Measurements from ENCODE around the gene DUSP8. TPM values are rescaled to one million over a fixed set of nuclear protein-coding genes. Genes with fewer than 3 reads are reported as not detected.

The DUSP8 gene
- polyA plus RNA-seq, 4 donors, result 3.1 to 15.0 (median 7.1) TPM

DNA sequence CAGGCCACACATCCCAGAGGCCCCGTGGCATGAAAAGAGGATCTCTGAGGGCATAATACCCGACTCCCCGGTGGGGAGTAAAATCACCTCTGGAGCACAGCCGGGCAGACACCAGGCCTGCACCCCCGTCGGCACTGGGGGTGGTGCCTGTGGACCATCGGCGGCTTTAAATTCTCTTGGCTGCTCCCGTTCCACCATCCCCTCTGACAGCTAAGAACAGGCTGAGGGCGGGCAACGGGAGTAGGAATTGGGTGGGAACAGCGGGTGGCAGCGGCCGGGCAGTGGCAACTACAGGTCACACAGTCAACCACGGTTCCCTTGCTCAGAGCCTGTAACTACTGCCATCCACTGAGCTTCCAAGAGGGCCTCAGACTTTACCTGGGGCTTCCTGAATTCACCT is 45.3 kb downstream of the DUSP8 start:
- Histone ChIP-seq H3K4me3 (ENCODE audit: low read depth in 1 of 3, low read length in 3 of 3) (no peak overlapping the region), H3K36me3 (ENCODE audit: control insufficient read depth in 3 of 3, insufficient read depth in 2 of 3, low read depth in 1 of 3, low read length in 3 of 3) (peaks cover 0 to 35% (median 0%) of the 10 kb centered on the region in 3 donors), H3K9me3 (ENCODE audit: control insufficient read depth in 2 of 2, insufficient read depth in 1 of 2, low read depth in 1 of 2, low read length in 1 of 2) (no peaks in the 10 kb centered on the region), H3K27me3 (ENCODE audit: control insufficient read depth in 3 of 3, insufficient read depth in 3 of 3, low read length in 3 of 3) (no peaks in the 10 kb centered on the region), H3K27ac (ENCODE audit: low read depth in 1 of 3, low read length in 2 of 3) (no peak overlapping the region), H3K4me1 (ENCODE audit: control insufficient read depth in 3 of 3, insufficient read depth in 2 of 3, low read depth in 1 of 3, low read length in 2 of 3) (peaks cover 0 to 6% (median 0%) of the 10 kb centered on the region in 3 donors)
- DNase-seq (no peak), FAIRE-seq (no peak)
- WGBS, 3 donors, result 91 to 93% (median 92%) methylated on average over 15 of the region's 15 CpGs

DNA sequence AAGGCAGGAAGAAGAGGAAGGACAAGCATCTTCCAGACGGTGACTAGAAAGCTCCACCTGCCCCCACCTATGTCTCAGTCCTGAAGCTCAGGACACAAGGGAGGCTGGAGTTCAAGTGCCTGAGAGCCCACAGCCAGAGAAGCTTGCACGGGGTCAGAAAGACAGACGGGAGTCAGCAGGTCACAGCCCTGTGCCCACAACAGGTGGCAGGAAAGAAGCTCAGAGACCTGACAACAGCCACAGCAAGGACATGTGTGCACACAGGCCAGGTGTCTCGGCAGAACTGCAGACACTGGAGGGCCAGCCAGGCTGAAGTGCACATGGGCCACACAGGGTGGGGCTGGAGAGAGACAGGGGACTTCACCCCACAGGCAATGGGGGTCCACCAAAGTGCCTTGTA is 48.3 kb downstream of the DUSP8 start:
- peaks cover 0 to 6% (median 0%) of the 10 kb centered on the region in 3 donors for H3K4me1 ChIP-seq (ENCODE audit: control insufficient read depth in 3 of 3, insufficient read depth in 2 of 3, low read depth in 1 of 3, low read length in 2 of 3)
- no peak overlapping the region for H3K4me3 ChIP-seq (ENCODE audit: low read depth in 1 of 3, low read length in 3 of 3)
- 41 to 53% (median 45%) methylated on average over 4 of the region's 4 CpGs for WGBS, 3 donors
- no peak for FAIRE-seq
- no peak overlapping the region for H3K27ac ChIP-seq (ENCODE audit: low read depth in 1 of 3, low read length in 2 of 3)
- H3K9me3 ChIP-seq (ENCODE audit: control insufficient read depth in 2 of 2, insufficient read depth in 1 of 2, low read depth in 1 of 2, low read length in 1 of 2), result no peaks in the 10 kb centered on the region
- no peak for DNase-seq
- H3K36me3 ChIP-seq (ENCODE audit: control insufficient read depth in 3 of 3, insufficient read depth in 2 of 3, low read depth in 1 of 3, low read length in 3 of 3), result peaks cover 0 to 30% (median 0%) of the 10 kb centered on the region in 3 donors
- no peaks in the 10 kb centered on the region for H3K27me3 ChIP-seq (ENCODE audit: control insufficient read depth in 3 of 3, insufficient read depth in 3 of 3, low read length in 3 of 3)

- FAIRE-seq (no peak), DNase-seq (no peak)
- Histone ChIP-seq H3K27me3 (ENCODE audit: control insufficient read depth in 3 of 3, insufficient read depth in 3 of 3, low read length in 3 of 3) (no peaks in the 10 kb centered on the region), H3K36me3 (ENCODE audit: control insufficient read depth in 3 of 3, insufficient read depth in 2 of 3, low read depth in 1 of 3, low read length in 3 of 3) (peaks cover 0 to 30% (median 0%) of the 10 kb centered on the region in 3 donors), H3K9me3 (ENCODE audit: control insufficient read depth in 2 of 2, insufficient read depth in 1 of 2, low read depth in 1 of 2, low read length in 1 of 2) (no peaks in the 10 kb centered on the region), H3K27ac (ENCODE audit: low read depth in 1 of 3, low read length in 2 of 3) (no peak overlapping the region), H3K4me3 (ENCODE audit: low read depth in 1 of 3, low read length in 3 of 3) (no peak overlapping the region), H3K4me1 (ENCODE audit: control insufficient read depth in 3 of 3, insufficient read depth in 2 of 3, low read depth in 1 of 3, low read length in 2 of 3) (peaks cover 0 to 6% (median 0%) of the 10 kb centered on the region in 3 donors)
- WGBS, 3 donors, result 90 to 92% (median 90%) methylated on average over 6 of the region's 6 CpGs
Observed at GRCh38 chr11:1523077-1523476, 49.0 kb downstream of the DUSP8 start.

DNA sequence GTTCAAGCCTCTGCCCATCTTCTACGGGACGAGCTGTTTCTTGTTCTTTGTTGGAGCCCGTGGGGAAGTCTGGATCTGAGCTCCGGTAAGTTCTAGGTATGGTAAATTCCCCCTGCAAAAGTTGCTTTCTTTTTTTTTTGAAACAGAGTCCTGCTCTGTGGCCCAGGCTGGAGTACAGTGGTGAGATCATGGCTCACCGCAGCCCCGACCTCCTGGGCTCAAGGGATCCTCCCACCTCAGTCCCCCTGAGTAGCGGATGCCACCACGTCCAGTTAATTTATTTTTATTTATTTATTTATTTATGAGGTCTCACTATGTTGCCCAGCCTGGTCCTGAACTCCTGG is 50.0 kb downstream of the DUSP8 start:
- H3K27me3 ChIP-seq (ENCODE audit: control insufficient read depth in 3 of 3, insufficient read depth in 3 of 3, low read length in 3 of 3), result no peaks in the 10 kb centered on the region
- FAIRE-seq (no peak), DNase-seq (no peak)
- WGBS, 3 donors, result 87 to 95% (median 89%) methylated on average over 8 of the region's 8 CpGs
- H3K4me3 ChIP-seq (ENCODE audit: low read depth in 1 of 3, low read length in 3 of 3), result no peak overlapping the region
- no peak overlapping the region for H3K27ac ChIP-seq (ENCODE audit: low read depth in 1 of 3, low read length in 2 of 3)
- peaks cover 0 to 36% (median 0%) of the 10 kb centered on the region in 3 donors for H3K36me3 ChIP-seq (ENCODE audit: control insufficient read depth in 3 of 3, insufficient read depth in 2 of 3, low read depth in 1 of 3, low read length in 3 of 3)
- peaks cover 0 to 6% (median 0%) of the 10 kb centered on the region in 3 donors for H3K4me1 ChIP-seq (ENCODE audit: control insufficient read depth in 3 of 3, insufficient read depth in 2 of 3, low read depth in 1 of 3, low read length in 2 of 3)
- H3K9me3 ChIP-seq (ENCODE audit: control insufficient read depth in 2 of 2, insufficient read depth in 1 of 2, low read depth in 1 of 2, low read length in 1 of 2), result no peaks in the 10 kb centered on the region

- Histone ChIP-seq H3K4me3 (ENCODE audit: low read depth in 1 of 3, low read length in 3 of 3) (no peak overlapping the region), H3K4me1 (ENCODE audit: control insufficient read depth in 3 of 3, insufficient read depth in 2 of 3, low read depth in 1 of 3, low read length in 2 of 3) (peaks cover 0 to 6% (median 0%) of the 10 kb centered on the region in 3 donors), H3K27me3 (ENCODE audit: control insufficient read depth in 3 of 3, insufficient read depth in 3 of 3, low read length in 3 of 3) (no peaks in the 10 kb centered on the region), H3K36me3 (ENCODE audit: control insufficient read depth in 3 of 3, insufficient read depth in 2 of 3, low read depth in 1 of 3, low read length in 3 of 3) (peaks cover 0 to 35% (median 0%) of the 10 kb centered on the region in 3 donors), H3K27ac (ENCODE audit: low read depth in 1 of 3, low read length in 2 of 3) (no peak overlapping the region), H3K9me3 (ENCODE audit: control insufficient read depth in 2 of 2, insufficient read depth in 1 of 2, low read depth in 1 of 2, low read length in 1 of 2) (no peaks in the 10 kb centered on the region)
- WGBS, 3 donors, result 82 to 88% (median 84%) methylated on average over 21 of the region's 21 CpGs
- DNase-seq (no peak), FAIRE-seq (no peak)
Observed at GRCh38 chr11:1521382-1522080, 50.5 kb downstream of the DUSP8 start.

- peaks cover 0 to 6% (median under 1%) of the 10 kb centered on the region in 3 donors for H3K4me1 ChIP-seq (ENCODE audit: control insufficient read depth in 3 of 3, insufficient read depth in 2 of 3, low read depth in 1 of 3, low read length in 2 of 3)
- H3K9me3 ChIP-seq (ENCODE audit: control insufficient read depth in 2 of 2, insufficient read depth in 1 of 2, low read depth in 1 of 2, low read length in 1 of 2), result no peaks in the 10 kb centered on the region
- H3K36me3 ChIP-seq (ENCODE audit: control insufficient read depth in 3 of 3, insufficient read depth in 2 of 3, low read depth in 1 of 3, low read length in 3 of 3), result peaks cover 0 to 35% (median 0%) of the 10 kb centered on the region in 3 donors
- no peak for DNase-seq
- no peak overlapping the region for H3K27ac ChIP-seq (ENCODE audit: low read depth in 1 of 3, low read length in 2 of 3)
- no peaks in the 10 kb centered on the region for H3K27me3 ChIP-seq (ENCODE audit: control insufficient read depth in 3 of 3, insufficient read depth in 3 of 3, low read length in 3 of 3)
- WGBS, 3 donors, result 63 to 79% (median 73%) methylated on average over 19 of the region's 19 CpGs
- no peak overlapping the region for H3K4me3 ChIP-seq (ENCODE audit: low read depth in 1 of 3, low read length in 3 of 3)
- no peak for FAIRE-seq
Observed at GRCh38 chr11:1520663-1521267, 51.3 kb downstream of the DUSP8 start.

GRCh38 chr11:1520209-1520662 is 51.8 kb downstream of the DUSP8 start:
- WGBS, 3 donors, result 79 to 88% (median 87%) methylated on average over 13 of the region's 13 CpGs
- H3K9me3 ChIP-seq (ENCODE audit: control insufficient read depth in 2 of 2, insufficient read depth in 1 of 2, low read depth in 1 of 2, low read length in 1 of 2), result no peaks in the 10 kb centered on the region
- peaks cover 0 to 8% (median 2%) of the 10 kb centered on the region in 3 donors for H3K4me1 ChIP-seq (ENCODE audit: control insufficient read depth in 3 of 3, insufficient read depth in 2 of 3, low read depth in 1 of 3, low read length in 2 of 3)
- DNase-seq (no peak), FAIRE-seq (no peak)
- H3K36me3 ChIP-seq (ENCODE audit: control insufficient read depth in 3 of 3, insufficient read depth in 2 of 3, low read depth in 1 of 3, low read length in 3 of 3), result peaks cover 0 to 34% (median 0%) of the 10 kb centered on the region in 3 donors
- H3K4me3 ChIP-seq (ENCODE audit: low read depth in 1 of 3, low read length in 3 of 3), result no peak overlapping the region
- H3K27me3 ChIP-seq (ENCODE audit: control insufficient read depth in 3 of 3, insufficient read depth in 3 of 3, low read length in 3 of 3), result no peaks in the 10 kb centered on the region
- H3K27ac ChIP-seq (ENCODE audit: low read depth in 1 of 3, low read length in 2 of 3), result no peak overlapping the region

DNA sequence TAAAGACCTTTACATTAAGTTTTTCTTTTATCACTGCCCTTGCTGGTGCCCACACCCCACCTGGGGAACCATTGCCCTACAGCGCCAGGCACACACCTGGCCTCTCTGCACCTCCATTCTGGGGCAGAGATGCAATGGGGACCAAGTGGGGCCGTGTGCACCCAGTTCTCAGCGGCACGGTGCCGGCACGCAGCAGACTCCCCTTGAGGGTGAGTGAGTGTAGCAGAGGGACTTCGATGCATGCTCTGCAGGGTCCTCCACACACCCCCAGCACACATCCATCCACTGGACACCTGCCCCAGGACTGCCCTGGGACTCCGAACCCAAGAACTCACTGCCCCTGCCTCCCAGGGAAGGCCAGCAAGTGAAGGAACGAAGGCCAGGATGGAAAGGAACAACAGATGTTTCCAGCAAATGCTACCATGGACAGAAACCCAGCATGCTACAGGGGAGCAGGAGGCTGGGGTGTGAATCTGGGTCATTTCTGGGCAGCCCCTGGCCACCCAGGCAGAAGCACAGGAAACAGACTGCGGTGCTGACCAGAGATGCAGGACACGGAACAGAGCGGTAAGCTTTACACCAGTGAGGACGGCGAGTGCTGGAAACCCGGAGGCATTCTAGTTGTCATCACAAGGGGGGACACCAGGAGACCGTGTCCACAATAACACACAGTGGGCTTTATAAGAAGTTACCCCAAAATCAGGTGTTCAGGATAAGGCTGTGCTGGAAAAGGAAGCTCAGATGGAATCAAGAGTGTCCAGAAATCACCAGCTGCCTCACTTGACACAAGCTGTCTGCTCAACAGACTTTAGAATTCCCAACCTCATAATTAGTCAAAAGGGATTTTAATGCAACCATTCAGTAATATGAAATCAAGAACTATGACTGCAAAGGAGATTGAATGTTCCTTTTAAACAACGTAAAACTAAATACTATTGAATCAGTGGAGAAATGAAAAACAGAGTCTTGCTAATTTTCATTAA is 52.8 kb downstream of the DUSP8 start:
- FAIRE-seq, result no peak

More for the DNA sequence above, 52.8 kb downstream of the DUSP8 start:
- H3K9me3 ChIP-seq (ENCODE audit: control insufficient read depth in 2 of 2, insufficient read depth in 1 of 2, low read depth in 1 of 2, low read length in 1 of 2), result no peaks in the 10 kb centered on the region
- no peak overlapping the region for H3K27ac ChIP-seq (ENCODE audit: low read depth in 1 of 3, low read length in 2 of 3)
- H3K4me1 ChIP-seq (ENCODE audit: control insufficient read depth in 3 of 3, insufficient read depth in 2 of 3, low read depth in 1 of 3, low read length in 2 of 3), result peaks cover 0 to 10% (median 2%) of the 10 kb centered on the region in 3 donors
- no peak for DNase-seq
- peaks cover 0 to 30% (median 0%) of the 10 kb centered on the region in 3 donors for H3K36me3 ChIP-seq (ENCODE audit: control insufficient read depth in 3 of 3, insufficient read depth in 2 of 3, low read depth in 1 of 3, low read length in 3 of 3)
- WGBS, 3 donors, result 93 to 94% (median 94%) methylated on average over 17 of the region's 17 CpGs
- H3K4me3 ChIP-seq (ENCODE audit: low read depth in 1 of 3, low read length in 3 of 3), result no peak overlapping the region
- no peaks in the 10 kb centered on the region for H3K27me3 ChIP-seq (ENCODE audit: control insufficient read depth in 3 of 3, insufficient read depth in 3 of 3, low read length in 3 of 3)
